Measurements from ENCODE around the gene DAPL1.
"Not testable (repeated sequence)": the region's sequence is repeated elsewhere in the genome, so short reads cannot be mapped to it uniquely, and the experiment has no call there.

The DAPL1 gene

GRCh38 chr2:158865469-158865868, 70.4 kb downstream of the DAPL1 start:
- not testable (repeated sequence) for DNase-seq (ENCODE audit: low read depth); H3K4me3 ChIP-seq (ENCODE audit: low read length)

All from AG10803 (cell line).